Sigmoid colon (tissue), 7 donors: ENCODE results near the gene MACF1. TPM values are rescaled to one million over a fixed set of nuclear protein-coding genes. Genes with fewer than 3 reads are reported as not detected.
A peak's percentile ranks its signal among the peaks of the same experiment; 100 is the strongest.

ENCODE experiments used
- DNase-seq: peaks from one replicate; pipeline ENCODE4 v3.0.0-alpha.2; 2019
- H3K27ac ChIP-seq, 4 donors: fragments of 200-600 bp; sonication (generic); one replicate each; pipeline ENCODE4 v1.5.1; 2016 to 2019; ENCODE audit warnings: mild to moderate bottlenecking in 1 of 4
- H3K27me3 ChIP-seq, 3 donors: fragments of 200-600 bp; sonication (generic); one replicate each; pipeline ENCODE4 v1.5.1; 2019; ENCODE audit warnings: mild to moderate bottlenecking in 1 of 3
- H3K36me3 ChIP-seq, 4 donors: fragments of 200-600 bp; sonication (generic); one replicate each; pipeline ENCODE4 v1.5.1; 2016 to 2019
- H3K4me1 ChIP-seq, 4 donors: fragments of 200-600 bp; sonication (generic); one replicate each; pipeline ENCODE4 v1.5.1; 2017 to 2019
- H3K4me3 ChIP-seq, 4 donors: fragments of 200-600 bp; sonication (generic); one replicate each; pipeline ENCODE4 v1.5.1; 2017 to 2019; ENCODE audit warnings: mild to moderate bottlenecking in 2 of 4, moderate library complexity in 1 of 4
- H3K9me3 ChIP-seq, 4 donors: fragments of 200-600 bp in 3 of 4; sonication (generic) in 3 of 4; one replicate each; pipeline versions ENCODE4 v1.5.1 to v1.6.1; 2013 to 2019
- CTCF ChIP-seq, 4 experiments: fragments of 450-650 bp in 3 of 4; fragments of 200-600 bp in 1 of 4; IDR thresholded peaks; one replicate each; pipeline ENCODE4 v1.5.1; 2016 to 2019; ENCODE audit warnings: antibody characterized with exemption in 4 of 4, mild to moderate bottlenecking in 3 of 4, moderate library complexity in 2 of 4
- EP300 ChIP-seq, 4 donors: sonication (generic); formaldehyde crosslinking; IDR thresholded peaks; one replicate each; pipeline ENCODE4 v1.6.1; 2017; ENCODE audit warnings: antibody characterized with exemption in 4 of 4
- POLR2A ChIP-seq, 2 donors: fragments of 450-650 bp; IDR thresholded peaks; one replicate each; pipeline ENCODE4 v1.6.1; 2016; ENCODE audit warnings: antibody characterized with exemption in 2 of 2, mild to moderate bottlenecking in 2 of 2, moderate library complexity in 2 of 2
- POLR2AphosphoS5 ChIP-seq, 4 donors: sonication (generic); formaldehyde crosslinking; IDR thresholded peaks; one replicate each; pipeline ENCODE4 v1.6.1; 2017; ENCODE audit warnings: antibody characterized with exemption in 4 of 4
- WGBS, 2 donors: extraction: QIAGEN DNeasy Blood & Tissue Kit; methylation state at CpG; one replicate each; pipeline ENCODE4 v1.1.7; 2013; 5-methylcytosine and 5-hydroxymethylcytosine counted together
- intact Hi-C: fragments of 100-400 bp; cut with DNase I; formaldehyde crosslinking; loops from one replicate; pipeline ENCODE4 v1.15.1; 2023
- polyA plus RNA-seq, 3 donors: library from polyadenylated mRNA; stranded (reverse); fragments of 200-250 nt; gene quantifications; one replicate each; pipeline ENCODE4 v1.2.3, GENCODE V29; 2013
- total RNA-seq, 4 donors: library from RNA; depleted of rRNA; stranded (reverse); fragments of >200 nt; gene quantifications; one replicate each; pipeline ENCODE4 v1.1.0, GENCODE V29; 2016
- donor health status: healthy with polysubstance abuse.
- donor health status: Bipolar disorder and iron deficiency.
- donor health status: healthy.

MACF1 gene
- total and polyA plus RNA-seq, 7 donors = 16.0 to 657 (median 292) TPM

GRCh38 chr1:39295901-39296300 lies 91.4 kb downstream of the MACF1 start:
- no peaks in the 10 kb centered on the region for H3K27me3 ChIP-seq
- DNase-seq = no peak
- WGBS, 2 donors = 97 to 99% methylated on average over 2 of the region's 2 CpGs
- peaks cover 0 to 45% (median 36%) of the 10 kb centered on the region in 4 donors for H3K4me1 ChIP-seq
- no peaks in the 10 kb centered on the region for H3K9me3 ChIP-seq
- TF ChIP-seq CTCF (IDR thresholded peaks at IDR 0.05) = no peak
- no peak for TF ChIP-seq POLR2A (IDR thresholded peaks at IDR 0.05)
- no peak for TF ChIP-seq POLR2AphosphoS5 (IDR thresholded peaks at IDR 0.05)
- no peak for TF ChIP-seq EP300 (IDR thresholded peaks at IDR 0.05)
- intact Hi-C loops = no loop called here
- H3K4me3 ChIP-seq = no peak overlapping the region
- H3K27ac ChIP-seq = peak overlapping the region in 3 of 4 donors; percentile 37 to 67 (median 66)
- peaks cover 14 to 88% (median 50%) of the 10 kb centered on the region in 4 donors for H3K36me3 ChIP-seq

GRCh38 chr1:39297551-39297950 lies 93.1 kb downstream of the MACF1 start:
- Histone ChIP-seq H3K27me3 (no peaks in the 10 kb centered on the region), H3K27ac (peak overlapping the region; percentile 20 to 67 (median 62)), H3K9me3 (no peaks in the 10 kb centered on the region), H3K4me3 (no peak overlapping the region), H3K4me1 (peaks cover 0 to 45% (median 36%) of the 10 kb centered on the region in 4 donors), H3K36me3 (peaks cover 21 to 92% (median 54%) of the 10 kb centered on the region in 4 donors)
- TF ChIP-seq EP300 (IDR thresholded peaks at IDR 0.05) = no peak
- no peak for TF ChIP-seq CTCF (IDR thresholded peaks at IDR 0.05)
- no peak for TF ChIP-seq POLR2A (IDR thresholded peaks at IDR 0.05)
- TF ChIP-seq POLR2AphosphoS5 (IDR thresholded peaks at IDR 0.05) = no peak
- WGBS, 2 donors = 57 to 59% methylated on average over 5 of the region's 5 CpGs
- no peak for DNase-seq
- intact Hi-C loops = no loop called here

GRCh38 chr1:39301606-39302005 lies 97.1 kb downstream of the MACF1 start:
- Histone ChIP-seq H3K27ac (no peak overlapping the region), H3K9me3 (no peaks in the 10 kb centered on the region), H3K27me3 (no peaks in the 10 kb centered on the region), H3K4me1 (peaks cover 0 to 12% (median 10%) of the 10 kb centered on the region in 4 donors), H3K4me3 (no peak overlapping the region), H3K36me3 (peaks cover 23 to 91% (median 46%) of the 10 kb centered on the region in 4 donors)
- TF ChIP-seq EP300 (IDR thresholded peaks at IDR 0.05) (no peak), CTCF (IDR thresholded peaks at IDR 0.05) (no peak), POLR2AphosphoS5 (IDR thresholded peaks at IDR 0.05) (no peak), POLR2A (IDR thresholded peaks at IDR 0.05) (no peak)
- 94 to 95% methylated on average over 5 of the region's 5 CpGs for WGBS, 2 donors
- no peak for DNase-seq
- intact Hi-C loops = no loop called here

GRCh38 chr1:39305555-39305954 lies 101.1 kb downstream of the MACF1 start:
- 31 to 52% methylated on average over 2 of the region's 2 CpGs for WGBS, 2 donors
- Histone ChIP-seq H3K36me3 (peaks cover 22 to 92% (median 44%) of the 10 kb centered on the region in 4 donors), H3K27me3 (no peaks in the 10 kb centered on the region), H3K9me3 (no peaks in the 10 kb centered on the region), H3K4me1 (no peaks in the 10 kb centered on the region), H3K27ac (peak overlapping the region in 2 of 4 donors; percentile 20 to 33), H3K4me3 (no peak overlapping the region)
- DNase-seq = no peak
- intact Hi-C loops = no loop called here
- TF ChIP-seq POLR2A (IDR thresholded peaks at IDR 0.05) (no peak), CTCF (IDR thresholded peaks at IDR 0.05) (no peak), EP300 (IDR thresholded peaks at IDR 0.05) (no peak), POLR2AphosphoS5 (IDR thresholded peaks at IDR 0.05) (no peak)

- intact Hi-C loops = no loop called here
- WGBS, 2 donors = 94 to 96% methylated on average over 6 of the region's 6 CpGs
- H3K36me3 ChIP-seq = peaks cover 10 to 94% (median 38%) of the 10 kb centered on the region in 4 donors
These were observed 105.5 kb downstream of the MACF1 start for GRCh38 chr1:39310015-39310414.

More at GRCh38 chr1:39310015-39310414, 105.5 kb downstream of the MACF1 start:
- Histone ChIP-seq H3K27me3 (no peaks in the 10 kb centered on the region), H3K27ac (no peak overlapping the region), H3K4me3 (no peak overlapping the region), H3K4me1 (peaks cover 0 to under 1% (median 0%) of the 10 kb centered on the region in 4 donors), H3K9me3 (no peaks in the 10 kb centered on the region)
- TF ChIP-seq CTCF (IDR thresholded peaks at IDR 0.05) = no peak
- no peak for DNase-seq
